A204.1 (cell line): ENCODE measurements around the gene PTCH2.
"Not testable (repeated sequence)": the region's sequence is repeated elsewhere in the genome, so short reads cannot be mapped to it uniquely, and the experiment has no call there.

Experiments used
- FAIRE-seq: peaks from 2 replicates; lab custom pipeline; 2012; peaks lifted over from hg19 to GRCh38; lab: Jason Lieb, UNC

The PTCH2 gene

GRCh38 chr1:44819196-44819607 is 23.9 kb downstream of the PTCH2 start:
- no peak for FAIRE-seq

- FAIRE-seq, result no peak
Measured at GRCh38 chr1:44817771-44818495, 25.1 kb downstream of the PTCH2 start.

DNA sequence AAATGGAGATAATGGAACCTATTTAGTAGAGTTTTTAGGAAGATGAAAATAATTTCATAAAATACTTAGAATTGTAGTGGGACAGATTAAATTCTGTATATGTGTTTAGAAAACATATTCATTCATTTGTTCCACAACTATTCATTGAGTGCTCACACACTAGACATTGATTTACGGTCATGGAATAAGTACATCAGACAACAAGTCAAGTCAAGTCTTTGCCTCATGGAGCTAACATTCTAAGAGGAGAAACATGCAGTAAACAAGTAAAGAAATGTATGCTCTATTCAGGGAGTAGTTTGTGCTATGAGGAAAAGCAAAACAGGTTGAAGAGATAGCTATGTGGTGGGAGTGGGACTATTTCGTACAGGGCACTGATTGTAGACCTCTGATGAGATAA is 25.7 kb downstream of the PTCH2 start:
- FAIRE-seq, result no peak

DNA sequence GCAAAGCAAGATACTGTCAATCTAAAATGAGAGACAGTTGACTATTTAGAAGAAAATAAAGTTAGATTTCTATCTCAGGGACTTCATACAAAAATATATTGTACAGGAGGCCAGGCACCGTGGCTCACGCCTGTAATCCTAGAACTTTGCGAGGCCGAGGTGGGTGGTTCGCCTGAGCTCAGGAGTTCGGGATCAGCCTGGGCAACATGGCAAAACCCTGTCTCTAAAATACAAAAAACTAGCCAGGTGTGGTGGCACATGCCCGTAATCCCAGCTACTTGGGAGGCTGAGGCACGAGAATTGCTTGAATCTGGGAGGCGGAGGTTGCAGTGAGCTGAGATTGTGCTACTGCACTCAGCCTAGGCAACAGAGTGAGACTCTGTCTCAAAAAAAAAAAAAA is 27.1 kb downstream of the PTCH2 start:
- not testable (repeated sequence) for FAIRE-seq

GRCh38 chr1:44812822-44813543 is 30.1 kb downstream of the PTCH2 start:
- FAIRE-seq, result no peak

GRCh38 chr1:44811234-44811633 is 31.8 kb downstream of the PTCH2 start:
- no peak for FAIRE-seq

- FAIRE-seq, result not testable (repeated sequence)
Measured at GRCh38 chr1:44810762-44811105, 32.3 kb downstream of the PTCH2 start.

DNA sequence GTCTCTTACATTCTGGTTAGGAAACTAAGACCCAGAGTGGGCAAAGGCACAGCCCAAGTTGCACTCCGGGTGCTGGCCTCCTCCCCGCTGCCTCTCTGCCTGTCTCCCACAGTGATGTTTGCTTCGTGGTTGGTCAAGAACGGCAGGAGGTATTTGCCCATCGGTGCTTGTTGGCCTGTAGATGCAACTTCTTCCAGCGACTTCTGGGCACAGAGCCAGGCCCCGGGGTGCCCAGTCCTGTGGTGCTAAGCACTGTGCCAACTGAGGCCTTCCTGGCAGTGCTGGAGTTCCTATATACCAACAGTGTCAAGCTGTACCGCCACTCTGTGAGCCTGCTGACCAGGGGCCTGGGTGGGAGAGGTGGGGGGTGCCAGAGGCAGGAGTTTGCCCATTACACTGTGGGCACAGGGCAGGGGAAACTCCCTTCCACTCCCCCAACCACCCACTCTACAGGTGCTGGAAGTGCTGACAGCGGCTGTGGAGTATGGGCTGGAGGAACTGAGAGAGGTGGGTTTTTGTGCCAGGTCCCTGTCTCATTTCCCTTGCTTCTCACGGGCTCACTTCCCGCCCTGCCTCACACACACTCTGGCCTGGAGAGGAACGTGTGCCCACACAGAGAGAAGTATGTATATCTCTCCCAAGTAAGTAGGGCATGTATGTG is 32.8 kb downstream of the PTCH2 start:
- FAIRE-seq, result no peak

DNA sequence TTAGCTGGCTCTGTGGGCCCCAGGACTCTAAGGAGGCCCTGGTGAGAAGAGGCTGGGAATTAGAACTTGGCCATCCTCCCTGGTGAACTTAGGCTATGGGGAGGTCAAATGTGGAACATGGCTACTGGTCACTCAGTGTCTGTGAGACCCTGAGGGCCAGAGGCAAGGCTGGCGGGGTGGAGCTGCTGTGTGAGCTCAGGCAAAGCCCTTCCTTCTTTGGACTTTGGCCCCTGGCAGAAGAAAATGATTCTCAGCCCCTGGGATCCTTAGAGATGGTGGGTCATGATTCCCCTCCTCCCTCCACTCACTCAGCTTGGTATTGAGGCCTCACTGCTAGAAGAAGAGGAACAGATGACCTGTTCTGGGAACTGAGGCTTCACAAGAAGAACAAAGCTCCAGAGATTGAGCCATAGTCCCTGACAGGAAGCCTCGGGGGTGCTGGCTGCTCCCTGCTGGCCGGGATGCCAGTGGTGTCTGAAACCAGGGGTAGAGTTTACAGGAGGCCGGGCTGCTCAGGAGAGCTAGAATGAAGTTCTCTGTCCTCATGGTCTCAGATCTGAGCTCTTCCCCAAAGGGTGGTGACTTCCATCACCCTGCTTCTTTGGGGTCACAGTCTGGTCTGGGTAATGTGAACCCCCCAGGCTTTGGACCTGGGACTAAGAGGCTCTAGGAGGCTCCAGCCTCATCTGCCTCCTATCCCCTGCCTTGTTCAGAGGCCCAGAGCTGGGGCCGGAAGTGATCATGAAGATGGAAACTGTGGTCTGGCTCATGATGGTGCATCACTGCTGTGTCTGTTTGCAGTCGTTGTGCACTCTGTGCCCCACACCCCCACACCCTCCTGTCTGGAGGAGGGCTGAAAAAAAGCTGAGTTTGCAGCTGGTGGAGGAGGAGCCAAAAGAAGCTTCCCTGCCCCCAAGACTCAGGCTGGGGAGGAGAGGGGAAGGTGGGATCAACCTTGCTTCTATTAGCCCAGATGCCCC is 33.8 kb downstream of the PTCH2 start:
- no peak for FAIRE-seq

DNA sequence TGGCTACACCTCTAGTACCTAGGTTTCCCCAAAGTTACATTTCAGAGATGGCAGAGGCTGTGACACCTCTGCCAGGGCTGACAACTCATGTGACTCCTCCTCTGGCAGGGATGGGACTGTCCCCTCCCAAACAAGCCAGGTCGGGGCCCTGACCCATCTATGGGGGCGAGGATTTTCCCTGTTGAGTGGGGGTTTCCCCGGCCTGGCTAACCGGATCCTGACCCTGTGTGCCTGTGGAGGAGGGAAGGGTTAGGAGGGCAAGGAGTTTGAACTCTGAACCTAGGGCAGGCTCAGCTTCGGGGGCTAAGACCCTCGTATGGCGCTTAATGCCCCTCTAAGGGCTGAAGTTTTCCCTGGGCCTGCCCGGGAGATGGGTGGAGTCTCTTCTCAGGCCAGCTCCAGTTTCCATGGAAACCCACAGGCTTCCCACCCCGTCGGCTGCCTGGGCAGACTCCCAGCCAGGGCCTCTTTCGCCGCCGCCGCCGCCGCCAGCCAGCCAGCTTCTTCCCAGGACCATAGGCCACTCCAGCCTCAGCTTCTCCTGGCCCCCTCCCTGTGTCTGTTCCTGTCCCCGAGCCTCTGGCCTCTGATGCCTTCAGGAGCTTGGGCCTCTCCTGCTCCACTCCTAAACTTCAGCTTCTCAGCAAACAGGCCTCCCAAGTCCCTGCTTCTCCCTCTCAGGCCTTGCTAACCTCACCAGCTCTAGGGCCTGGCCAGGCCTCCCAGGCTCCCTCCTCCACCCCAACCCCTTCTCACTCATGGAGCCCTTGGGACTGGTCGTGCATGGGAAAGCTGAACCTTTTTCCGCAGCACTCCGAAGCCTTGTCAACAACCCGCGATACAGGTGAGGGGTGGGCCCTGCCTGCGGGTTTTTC is 34.8 kb downstream of the PTCH2 start, which contains the start of gene BTBD19:
Gene BTBD19, plus strand, starts transcription at position 461 of the 875 bp plus-strand sequence. Its CDS starts 298 bp downstream, at position 759.
- FAIRE-seq, result no peak

DNA sequence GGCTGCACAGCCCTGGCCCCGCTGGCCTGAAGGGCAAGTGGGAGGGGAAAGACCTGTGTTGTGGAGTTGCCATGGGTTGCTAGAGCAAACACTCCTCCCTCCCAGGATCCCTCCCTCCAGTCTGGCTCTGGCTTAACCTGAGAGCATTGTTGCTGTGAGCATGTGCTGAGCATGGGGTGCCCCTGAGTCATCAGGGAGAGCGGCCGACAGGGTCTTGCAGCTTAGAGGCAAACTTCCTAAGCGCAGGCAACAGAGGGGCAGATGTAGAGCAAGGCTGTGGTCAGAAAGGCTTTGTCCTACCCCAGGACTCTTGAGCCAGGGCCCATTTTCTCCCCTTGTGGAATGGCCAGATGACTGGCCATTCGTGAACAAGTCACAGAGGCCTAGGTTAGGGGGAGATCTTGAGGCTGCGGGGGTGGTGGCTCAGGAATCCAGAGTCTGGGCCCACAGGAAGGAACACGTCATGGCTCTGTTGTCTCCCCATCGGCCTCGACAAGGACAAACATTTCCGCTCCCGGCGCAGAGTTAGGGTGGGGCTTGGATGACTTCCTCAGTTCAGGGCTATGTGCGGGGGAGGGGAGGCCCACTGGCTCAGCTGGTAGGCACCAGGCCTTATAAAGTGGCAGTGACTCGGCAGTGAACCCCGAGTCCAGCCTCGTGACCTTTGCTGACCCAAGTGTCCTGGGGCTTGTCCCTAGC is 35.5 kb downstream of the PTCH2 start:
- no peak for FAIRE-seq

GRCh38 chr1:44806704-44807363 is 36.2 kb downstream of the PTCH2 start, which contains the start of gene DYNLT4:
Gene DYNLT4, minus strand, starts transcription at chr1:44807351. Its CDS starts 683 bp downstream, at chr1:44806668.
- FAIRE-seq, result no peak

DNA sequence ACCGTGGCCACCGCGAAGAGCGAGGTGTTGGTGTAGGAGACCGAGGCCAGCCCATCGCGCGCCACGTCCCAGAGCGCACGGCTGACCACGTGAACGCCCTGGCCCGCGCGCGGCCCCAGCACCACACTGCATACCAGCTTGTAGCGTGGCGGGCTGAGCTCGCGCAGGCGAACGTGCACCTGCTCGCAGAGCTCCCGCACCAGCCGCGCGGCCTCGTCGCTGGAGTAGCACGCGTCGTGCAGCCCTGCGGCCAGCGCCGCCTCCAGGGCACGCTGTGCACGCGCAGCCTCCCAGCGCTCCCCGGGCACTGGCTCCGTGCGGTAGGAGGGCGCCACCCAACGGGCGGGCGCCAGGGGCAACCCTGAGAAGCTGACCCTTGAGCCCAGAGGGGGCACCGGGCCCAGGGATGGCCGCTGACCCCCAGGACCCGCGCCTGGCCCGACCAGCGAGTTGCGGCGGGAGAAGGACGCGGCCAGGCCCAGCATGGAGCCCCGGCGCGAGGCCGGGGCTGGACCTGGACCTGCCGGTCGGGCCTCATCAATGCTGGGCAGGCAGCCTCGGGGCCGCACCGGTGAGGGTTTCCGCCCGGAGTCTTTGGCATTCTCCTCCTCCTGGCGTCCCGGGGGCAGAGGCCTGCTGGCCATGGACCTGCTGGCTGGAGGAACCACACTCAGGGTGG is 36.9 kb downstream of the PTCH2 start:
- no peak for FAIRE-seq

- FAIRE-seq, result no peak
Measured at GRCh38 chr1:44805311-44806024, 37.6 kb downstream of the PTCH2 start.

DNA sequence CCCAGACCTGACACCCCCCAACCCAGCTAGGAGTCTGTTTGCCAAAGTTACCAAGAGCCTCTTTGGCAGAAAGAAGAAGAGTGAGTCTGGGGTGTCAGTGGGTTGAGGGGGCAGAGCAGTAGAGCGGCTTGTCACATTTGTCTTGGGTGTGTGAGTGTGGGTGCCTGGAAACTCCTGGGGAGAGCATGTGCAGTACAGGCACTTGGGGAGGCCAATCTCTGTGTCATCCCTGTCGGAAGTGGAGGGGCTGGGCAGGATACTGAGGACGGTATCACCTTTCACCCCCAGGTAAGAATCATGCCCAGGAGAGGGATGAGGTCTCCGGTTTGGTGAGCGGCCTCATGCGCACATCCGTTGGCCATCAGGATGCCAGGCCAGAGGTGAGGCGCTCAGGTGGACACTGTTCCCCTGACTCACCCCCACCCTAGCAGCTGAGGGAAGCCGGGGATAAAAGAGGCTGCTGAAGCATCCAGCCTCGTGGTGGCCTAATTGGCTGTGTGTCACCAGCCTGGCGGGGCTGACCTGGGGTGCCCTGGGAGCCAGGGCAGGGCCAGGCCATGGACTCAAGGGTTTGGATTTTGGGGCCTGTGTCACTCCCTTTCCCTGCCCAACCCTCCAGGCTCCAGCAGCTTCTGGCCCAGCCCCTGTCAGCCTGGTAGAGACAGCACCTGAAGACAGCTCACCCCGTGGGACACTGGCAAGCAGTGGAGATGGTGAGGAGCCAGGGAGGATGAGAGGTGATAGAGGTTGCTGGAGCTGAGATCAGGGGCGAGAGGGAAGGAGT is 39.5 kb downstream of the PTCH2 start:
- no peak for FAIRE-seq

DNA sequence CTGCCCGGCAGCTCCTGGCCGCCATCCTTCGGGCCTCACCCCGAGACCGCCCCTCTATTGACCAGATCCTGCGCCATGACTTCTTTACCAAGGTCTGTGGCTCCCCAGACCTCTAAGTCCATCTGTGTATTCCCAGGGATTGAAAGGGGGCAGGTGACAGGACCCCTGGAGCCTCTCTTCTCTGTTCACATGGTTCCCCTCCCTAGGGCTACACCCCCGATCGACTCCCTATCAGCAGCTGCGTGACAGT is 40.1 kb downstream of the PTCH2 start:
- FAIRE-seq, result no peak

DNA sequence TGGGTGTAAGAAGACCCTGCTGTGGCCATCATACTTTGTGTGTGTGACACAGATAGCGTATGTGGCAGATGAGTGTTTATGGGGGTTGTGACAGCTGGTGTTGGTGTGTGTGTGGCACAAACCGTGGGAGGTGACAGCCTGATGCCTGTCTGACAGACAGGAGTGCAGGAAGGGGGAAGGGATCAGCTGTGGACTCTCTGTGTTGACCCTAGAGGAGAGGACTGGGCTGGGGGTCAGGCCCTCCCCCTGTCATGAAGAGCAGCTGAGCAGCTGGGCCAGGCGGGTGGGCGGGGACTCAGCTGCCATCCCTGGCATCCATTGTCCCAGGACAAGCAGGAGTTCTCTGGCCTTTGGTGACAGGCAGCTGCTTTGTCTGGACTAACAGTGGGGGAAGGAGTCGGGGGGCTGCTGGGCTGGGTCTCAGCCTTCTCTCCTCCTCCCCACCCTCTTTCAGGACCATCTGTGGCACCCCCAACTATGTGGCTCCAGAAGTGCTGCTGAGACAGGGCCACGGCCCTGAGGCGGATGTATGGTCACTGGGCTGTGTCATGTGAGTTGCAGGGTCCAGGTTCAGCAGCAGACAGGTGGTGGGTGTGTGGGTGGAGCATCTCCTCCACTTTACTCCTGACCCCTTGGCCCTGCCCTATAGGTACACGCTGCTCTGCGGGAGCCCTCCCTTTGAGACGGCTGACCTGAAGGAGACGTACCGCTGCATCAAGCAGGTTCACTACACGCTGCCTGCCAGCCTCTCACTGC is 40.6 kb downstream of the PTCH2 start:
- FAIRE-seq, result no peak
